Left hindlimb (tissue), 1 donor: Measurements from ENCODE around the gene KRTAP20-3.

ENCODE experiments used
- DNase-seq: peaks from one replicate; pipeline ENCODE4 v3.0.0-alpha.2; 2018

The KRTAP20-3 gene

GRCh38 chr21:30642564-30642963 is at the start of gene KRTAP20-3:
TSS of gene KRTAP20-3 (plus strand) at chr21:30642864.
- DNase-seq = no peak

GRCh38 chr21:30598802-30599201 is 43.9 kb upstream of the KRTAP20-3 start, which contains the start of gene KRTAP6-2:
TSS of gene KRTAP6-2 (minus strand) at chr21:30598902. CDS start at chr21:30598874, 28 bp downstream.
- no peak for DNase-seq

GRCh38 chr21:30600787-30601186 is 41.9 kb upstream of the KRTAP20-3 start, which contains the start of gene KRTAP22-1:
TSS of gene KRTAP22-1 (plus strand) at chr21:30601087.
- no peak for DNase-seq

- no peak for DNase-seq
Observed at GRCh38 chr21:30605968-30606367, 36.7 kb upstream of the KRTAP20-3 start.

GRCh38 chr21:30612132-30612531 is 30.5 kb upstream of the KRTAP20-3 start:
- DNase-seq = no peak

GRCh38 chr21:30613836-30614235 is 28.8 kb upstream of the KRTAP20-3 start, which contains the start of gene KRTAP6-1:
TSS of gene KRTAP6-1 (minus strand) at chr21:30613930. CDS start at chr21:30613904, 26 bp downstream.
- no peak for DNase-seq

- DNase-seq = no peak
Observed at GRCh38 chr21:30615199-30615598, 27.5 kb upstream of the KRTAP20-3 start.

GRCh38 chr21:30616125-30616524 is 26.5 kb upstream of the KRTAP20-3 start, which contains the start of gene KRTAP20-1:
TSS of gene KRTAP20-1 (plus strand) at chr21:30616425. CDS start at chr21:30616455, 30 bp downstream.
- DNase-seq = no peak

GRCh38 chr21:30620080-30620479 is 22.6 kb upstream of the KRTAP20-3 start:
- DNase-seq = no peak

GRCh38 chr21:30620522-30620921 is 22.1 kb upstream of the KRTAP20-3 start, which contains the start of gene KRTAP20-4:
TSS of gene KRTAP20-4 (plus strand) at chr21:30620627.
- no peak for DNase-seq

- DNase-seq = no peak
Observed at GRCh38 chr21:30623362-30623761, 19.3 kb upstream of the KRTAP20-3 start.

- no peak for DNase-seq
Observed at GRCh38 chr21:30625449-30626165, 17.1 kb upstream of the KRTAP20-3 start.

- no peak for DNase-seq
Observed at GRCh38 chr21:30628109-30628508, 14.6 kb upstream of the KRTAP20-3 start.

- no peak for DNase-seq
Observed at GRCh38 chr21:30629200-30629599, 13.5 kb upstream of the KRTAP20-3 start.

GRCh38 chr21:30634906-30635305 is 7.8 kb upstream of the KRTAP20-3 start, which contains the start of gene KRTAP20-2:
TSS of gene KRTAP20-2 (plus strand) at chr21:30635206. CDS start at chr21:30635264, 58 bp downstream.
- DNase-seq = no peak

- no peak for DNase-seq
Observed at GRCh38 chr21:30638686-30639085, 4.0 kb upstream of the KRTAP20-3 start.

GRCh38 chr21:30646904-30647414 is 4.3 kb downstream of the KRTAP20-3 start:
- DNase-seq = no peak

- no peak for DNase-seq
Observed at GRCh38 chr21:30652891-30653290, 10.2 kb downstream of the KRTAP20-3 start.

- no peak for DNase-seq
Observed at GRCh38 chr21:30668776-30669175, 26.1 kb downstream of the KRTAP20-3 start.

- no peak for DNase-seq
Observed at GRCh38 chr21:30672985-30673650, 30.5 kb downstream of the KRTAP20-3 start.

- no peak for DNase-seq
Observed at GRCh38 chr21:30674312-30674711, 31.6 kb downstream of the KRTAP20-3 start.

- no peak for DNase-seq
Observed at GRCh38 chr21:30676737-30677136, 34.1 kb downstream of the KRTAP20-3 start.

GRCh38 chr21:30680586-30680985 is 37.9 kb downstream of the KRTAP20-3 start:
- DNase-seq = no peak

- no peak for DNase-seq
Observed at GRCh38 chr21:30684506-30684905, 41.8 kb downstream of the KRTAP20-3 start.
